H1 (cell line): ENCODE results near the gene FAM168B. TPM values are rescaled to one million over a fixed set of nuclear protein-coding genes. Genes with fewer than 3 reads are reported as not detected.

ENCODE experiments used
- FOSL1 ChIP-seq: IDR thresholded peaks from 2 replicates; pipeline ENCODE4 v1.6.1; 2011; ENCODE audit warnings: mild to moderate bottlenecking, low read depth, low read length, moderate library complexity; ENCODE audit not compliant: insufficient read depth
- POU5F1 ChIP-seq: IDR thresholded peaks from 2 replicates; pipeline ENCODE4 v1.6.1; 2011; ENCODE audit warnings: low read depth, mild to moderate bottlenecking, low read length, moderate library complexity
- RXRA ChIP-seq: IDR thresholded peaks from 2 replicates; pipeline ENCODE4 v1.6.1; 2011; ENCODE audit warnings: low read depth, mild to moderate bottlenecking, low read length, moderate library complexity; ENCODE audit not compliant: insufficient read depth
- SAP30 ChIP-seq: fragments of 300-600 bp; sonication (generic); IDR thresholded peaks from 2 replicates; pipeline ENCODE4 v1.7.1; 2012; ENCODE audit warnings: low read length, moderate library complexity, mild to moderate bottlenecking, inconsistent platforms; ENCODE audit not compliant: insufficient read depth, insufficient replicate concordance
- polyA plus RNA-seq, 7 experiments: library from polyadenylated mRNA; depleted of rRNA in 3 of 7; stranded (reverse) in 5 of 7; unstranded in 2 of 7; fragments of >200 nt in 5 of 7; fragments of 200-250 nt in 2 of 7; gene quantifications; 1 replicate in 5 of 7; 2 replicates in 1 of 7; 4 replicates in 1 of 7; pipeline versions ENCODE4 v1.2.1 to v1.2.3, GENCODE V29; 2011 to 2013; ENCODE audit warnings: missing spikeins in 2 of 7, mixed read lengths in 2 of 7
- total RNA-seq: library from RNA; stranded (reverse); fragmentation: NEBNext Ultra II Directional; extraction: Animal tissue kit (Norgen Biotek cat#: 25700); gene quantifications from 2 replicates; pipeline ENCODE4 v1.2.1, GENCODE V29; 2021

The FAM168B gene
- total and polyA plus RNA-seq, 2 of the 8 experiments (the other 6 are each of a cell fraction or from before 2014, with no cell fraction given), result 61.9 to 123 TPM

GRCh38 chr2:131010566-131010965 is 82.7 kb downstream of the FAM168B start (continued):
- TF ChIP-seq RXRA (no peak), SAP30 (no peak), POU5F1 (no peak), FOSL1 (no peak)
